ENCODE measurements around the gene IPO11.
"Not testable (repeated sequence)": the region's sequence is repeated elsewhere in the genome, so short reads cannot be mapped to it uniquely, and the experiment has no call there.

The IPO11 gene

GRCh38 chr5:62650197-62650596 lies 237.6 kb downstream of the IPO11 start:
- no peaks in the 10 kb centered on the region for H3K36me3 ChIP-seq
- H3K27ac ChIP-seq = no peak overlapping the region
- H3K9me3 ChIP-seq (ENCODE audit: severe bottlenecking) = no peaks in the 10 kb centered on the region
- no peak for DNase-seq
- no peak for TF ChIP-seq CTCF (IDR thresholded peaks at IDR 0.05; ENCODE audit: low read depth, low read length)
- no peak overlapping the region for H3K4me3 ChIP-seq (ENCODE audit: low read depth, low read length)
- H3K27me3 ChIP-seq (ENCODE audit: insufficient read depth, low read depth, severe bottlenecking) = no peaks in the 10 kb centered on the region

- Histone ChIP-seq H3K27ac (no peak overlapping the region), H3K4me3 (ENCODE audit: low read depth, low read length) (no peak overlapping the region), H3K9me3 (ENCODE audit: severe bottlenecking) (no peaks in the 10 kb centered on the region), H3K36me3 (no peaks in the 10 kb centered on the region), H3K27me3 (ENCODE audit: insufficient read depth, low read depth, severe bottlenecking) (no peaks in the 10 kb centered on the region)
- no peak for TF ChIP-seq CTCF (IDR thresholded peaks at IDR 0.05; ENCODE audit: low read depth, low read length)
- peak; percentile 44 for DNase-seq
Observed at GRCh38 chr5:62652225-62652624, 239.7 kb downstream of the IPO11 start.

GRCh38 chr5:62653001-62653863 lies 240.7 kb downstream of the IPO11 start:
- Histone ChIP-seq H3K27ac (no peak overlapping the region), H3K9me3 (ENCODE audit: severe bottlenecking) (no peaks in the 10 kb centered on the region), H3K4me3 (ENCODE audit: low read depth, low read length) (no peak overlapping the region), H3K27me3 (ENCODE audit: insufficient read depth, low read depth, severe bottlenecking) (no peaks in the 10 kb centered on the region), H3K36me3 (no peaks in the 10 kb centered on the region)
- TF ChIP-seq CTCF (IDR thresholded peaks at IDR 0.05; ENCODE audit: low read depth, low read length) = no peak
- DNase-seq = no peak

- no peaks in the 10 kb centered on the region for H3K9me3 ChIP-seq (ENCODE audit: severe bottlenecking)
- H3K27ac ChIP-seq = no peak overlapping the region
- H3K27me3 ChIP-seq (ENCODE audit: insufficient read depth, low read depth, severe bottlenecking) = no peaks in the 10 kb centered on the region
- H3K4me3 ChIP-seq (ENCODE audit: low read depth, low read length) = no peak overlapping the region
- DNase-seq = no peak
- H3K36me3 ChIP-seq = no peaks in the 10 kb centered on the region
- TF ChIP-seq CTCF (IDR thresholded peaks at IDR 0.05; ENCODE audit: low read depth, low read length) = no peak
Observed at GRCh38 chr5:62653864-62654575, 241.5 kb downstream of the IPO11 start.

GRCh38 chr5:62657772-62658171 lies 245.2 kb downstream of the IPO11 start:
- DNase-seq; H3K27me3 ChIP-seq (ENCODE audit: insufficient read depth, low read depth, severe bottlenecking); H3K27ac ChIP-seq; H3K9me3 ChIP-seq (ENCODE audit: severe bottlenecking); H3K4me3 ChIP-seq (ENCODE audit: low read depth, low read length); H3K36me3 ChIP-seq: not testable (repeated sequence)

- no peak overlapping the region for H3K27ac ChIP-seq
- no peak for TF ChIP-seq CTCF (IDR thresholded peaks at IDR 0.05; ENCODE audit: low read depth, low read length)
- no peak for DNase-seq
- no peaks in the 10 kb centered on the region for H3K36me3 ChIP-seq
- no peaks in the 10 kb centered on the region for H3K27me3 ChIP-seq (ENCODE audit: insufficient read depth, low read depth, severe bottlenecking)
- no peaks in the 10 kb centered on the region for H3K9me3 ChIP-seq (ENCODE audit: severe bottlenecking)
- no peak overlapping the region for H3K4me3 ChIP-seq (ENCODE audit: low read depth, low read length)
Observed at GRCh38 chr5:62661126-62661525, 248.6 kb downstream of the IPO11 start.
